Keratinocyte (primary cell): ENCODE data around the gene HOXA1.

Experiments used
- EZH2 ChIP-seq: IDR thresholded peaks from one replicate; pipeline ENCODE4 v1.6.1; 2012; ENCODE audit warnings: inconsistent platforms, mild to moderate bottlenecking, low read length, moderate library complexity
- TF ChIP-seq, protein P1 (sequence below), 3 experiments: IDR thresholded peaks in 1 of 3; conservative IDR thresholded peaks in 1 of 3; optimal IDR thresholded peaks in 1 of 3; 2 replicates in 2 of 3; 3 replicates in 1 of 3; pipeline versions ENCODE3 to v1.5.1; 2011; ENCODE audit warnings: low read length in 3 of 3, mild to moderate bottlenecking in 3 of 3, moderate library complexity in 2 of 3, control low read depth in 1 of 3, inconsistent platforms in 1 of 3; ENCODE audit not compliant: insufficient read depth in 2 of 3; ENCODE audit errors: extremely low read depth in 1 of 3

DNA sequence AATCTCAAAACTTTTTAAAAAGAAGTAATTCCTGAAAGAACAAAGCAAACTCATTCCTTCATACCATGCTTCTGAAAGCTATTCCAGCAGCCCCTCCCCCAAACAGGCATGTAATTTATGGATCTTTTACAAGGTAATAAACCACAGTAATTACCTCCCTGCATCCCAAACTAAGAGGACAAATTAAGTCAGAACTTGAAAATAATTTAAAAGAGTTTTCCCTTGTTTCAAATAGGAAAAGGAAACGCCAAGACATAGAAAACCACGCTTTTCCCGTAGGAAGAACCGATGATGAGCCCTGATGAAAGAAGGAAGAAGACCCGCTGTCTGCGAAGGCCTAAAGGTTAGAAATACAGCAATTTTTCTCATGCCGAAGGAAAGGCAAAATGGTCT lies 25.9 kb upstream of the HOXA1 start:
- no peak for TF ChIP-seq EZH2
- TF ChIP-seq, protein P1, sequence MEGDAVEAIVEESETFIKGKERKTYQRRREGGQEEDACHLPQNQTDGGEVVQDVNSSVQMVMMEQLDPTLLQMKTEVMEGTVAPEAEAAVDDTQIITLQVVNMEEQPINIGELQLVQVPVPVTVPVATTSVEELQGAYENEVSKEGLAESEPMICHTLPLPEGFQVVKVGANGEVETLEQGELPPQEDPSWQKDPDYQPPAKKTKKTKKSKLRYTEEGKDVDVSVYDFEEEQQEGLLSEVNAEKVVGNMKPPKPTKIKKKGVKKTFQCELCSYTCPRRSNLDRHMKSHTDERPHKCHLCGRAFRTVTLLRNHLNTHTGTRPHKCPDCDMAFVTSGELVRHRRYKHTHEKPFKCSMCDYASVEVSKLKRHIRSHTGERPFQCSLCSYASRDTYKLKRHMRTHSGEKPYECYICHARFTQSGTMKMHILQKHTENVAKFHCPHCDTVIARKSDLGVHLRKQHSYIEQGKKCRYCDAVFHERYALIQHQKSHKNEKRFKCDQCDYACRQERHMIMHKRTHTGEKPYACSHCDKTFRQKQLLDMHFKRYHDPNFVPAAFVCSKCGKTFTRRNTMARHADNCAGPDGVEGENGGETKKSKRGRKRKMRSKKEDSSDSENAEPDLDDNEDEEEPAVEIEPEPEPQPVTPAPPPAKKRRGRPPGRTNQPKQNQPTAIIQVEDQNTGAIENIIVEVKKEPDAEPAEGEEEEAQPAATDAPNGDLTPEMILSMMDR (optimal IDR thresholded peaks at IDR 0.05 in 1 of 3, IDR thresholded peaks at IDR 0.05 in 1 of 3, conservative IDR thresholded peaks at IDR 0.05 in 1 of 3; ENCODE audit: extremely low read depth in 1 of 3, insufficient read depth in 2 of 3, low read length in 3 of 3), result no peak
